Muscle of arm (tissue), 12 donors: Measurements from ENCODE around the gene AK8. TPM values are rescaled to one million over a fixed set of nuclear protein-coding genes. Genes with fewer than 3 reads are reported as not detected.

Experiments
- DNase-seq: peaks from one replicate; pipeline ENCODE4 v3.0.0-alpha.2; 2013
- polyA plus RNA-seq, 12 donors: library from polyadenylated mRNA; unstranded; fragments of 120-200 nt; gene quantifications; one replicate each; pipeline ENCODE4 v1.2.1, GENCODE V29; 2013; ENCODE audit not compliant: insufficient read length in 12 of 12

Gene AK8
- polyA plus RNA-seq, 12 donors = 0.22 to 1.6 (median 0.45) TPM; not detected in 2

DNA sequence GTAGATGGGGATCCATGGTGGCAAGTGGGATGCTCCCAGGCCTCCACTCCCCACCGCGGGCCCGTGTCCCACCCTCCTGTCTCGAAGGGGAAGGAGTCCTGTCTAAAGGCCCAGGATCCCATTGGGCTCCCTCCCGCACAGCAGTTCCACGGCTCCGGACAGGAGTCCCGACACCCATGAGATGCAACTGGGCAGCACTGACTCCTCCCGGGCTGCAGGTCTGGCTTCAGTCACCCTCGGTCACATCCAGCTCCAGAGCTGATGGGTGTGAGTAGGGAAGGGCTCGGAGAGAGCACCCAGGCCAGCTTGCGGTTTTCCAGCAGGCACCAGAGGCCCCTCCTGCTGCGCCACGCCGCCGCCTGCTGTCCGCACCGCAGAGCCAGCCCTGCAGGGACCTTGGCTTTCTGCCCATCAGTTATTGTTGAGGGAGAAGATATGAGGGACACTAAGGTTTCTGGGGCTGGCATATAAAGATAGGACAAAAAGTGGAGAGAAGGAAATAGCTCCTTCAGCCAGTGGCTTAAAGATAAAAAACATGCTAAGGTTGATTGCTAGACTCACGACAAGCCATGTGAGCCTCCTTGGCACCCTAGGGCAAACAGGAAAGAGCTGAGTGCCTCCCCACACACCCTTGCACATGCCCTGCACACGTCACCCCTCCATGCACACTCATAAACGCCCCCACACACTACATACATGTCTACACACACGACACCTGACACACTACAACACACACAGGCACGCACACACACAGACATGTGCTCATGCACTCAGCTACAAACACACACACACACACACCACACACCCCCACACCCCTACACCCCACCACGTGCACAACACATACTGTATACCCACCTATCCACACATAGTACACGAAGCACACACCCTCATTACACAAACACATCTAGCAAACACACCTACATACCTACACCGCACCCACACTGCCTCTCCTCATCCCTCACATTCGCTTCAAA, 79.0 kb downstream of the AK8 start:
- no peak for DNase-seq

DNA sequence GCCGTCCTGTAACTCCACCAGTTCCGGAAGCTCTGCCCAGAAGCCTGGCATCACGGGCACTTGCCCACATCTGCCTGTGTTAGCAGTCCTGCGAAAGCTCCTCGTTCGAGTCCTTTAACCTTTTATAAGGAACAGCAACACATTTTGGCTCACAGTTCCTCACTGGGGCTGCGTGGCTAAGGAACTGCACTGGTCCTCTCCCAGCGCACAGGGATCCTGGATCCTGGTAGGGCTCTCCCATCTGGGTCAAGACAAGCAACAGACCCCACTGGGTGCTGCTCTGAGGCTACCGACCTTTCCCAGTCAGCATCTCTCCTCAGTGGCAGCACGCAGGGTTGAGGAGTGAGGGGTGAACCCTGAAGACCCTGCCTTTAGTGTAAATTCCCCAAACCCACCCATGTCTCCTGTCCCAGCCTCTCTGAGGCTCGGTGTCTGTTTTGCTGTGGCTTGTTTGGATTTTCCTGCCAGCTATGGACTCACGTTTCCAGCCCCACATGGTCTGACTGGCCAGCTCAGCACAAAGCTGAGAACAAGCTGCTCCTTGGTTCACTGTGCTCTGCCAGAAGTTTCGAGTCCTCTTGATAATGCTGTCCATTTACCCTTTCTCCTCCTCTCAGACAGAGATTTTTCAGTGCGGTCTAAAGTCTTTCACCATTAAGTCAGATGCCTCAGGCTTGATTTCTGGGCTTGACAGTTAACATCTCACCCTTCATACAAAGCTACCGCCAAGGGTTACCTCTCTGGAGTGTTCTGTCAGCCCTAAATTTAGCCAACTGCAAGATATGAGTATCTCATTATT, 80.0 kb downstream of the AK8 start:
- no peak for DNase-seq

DNA sequence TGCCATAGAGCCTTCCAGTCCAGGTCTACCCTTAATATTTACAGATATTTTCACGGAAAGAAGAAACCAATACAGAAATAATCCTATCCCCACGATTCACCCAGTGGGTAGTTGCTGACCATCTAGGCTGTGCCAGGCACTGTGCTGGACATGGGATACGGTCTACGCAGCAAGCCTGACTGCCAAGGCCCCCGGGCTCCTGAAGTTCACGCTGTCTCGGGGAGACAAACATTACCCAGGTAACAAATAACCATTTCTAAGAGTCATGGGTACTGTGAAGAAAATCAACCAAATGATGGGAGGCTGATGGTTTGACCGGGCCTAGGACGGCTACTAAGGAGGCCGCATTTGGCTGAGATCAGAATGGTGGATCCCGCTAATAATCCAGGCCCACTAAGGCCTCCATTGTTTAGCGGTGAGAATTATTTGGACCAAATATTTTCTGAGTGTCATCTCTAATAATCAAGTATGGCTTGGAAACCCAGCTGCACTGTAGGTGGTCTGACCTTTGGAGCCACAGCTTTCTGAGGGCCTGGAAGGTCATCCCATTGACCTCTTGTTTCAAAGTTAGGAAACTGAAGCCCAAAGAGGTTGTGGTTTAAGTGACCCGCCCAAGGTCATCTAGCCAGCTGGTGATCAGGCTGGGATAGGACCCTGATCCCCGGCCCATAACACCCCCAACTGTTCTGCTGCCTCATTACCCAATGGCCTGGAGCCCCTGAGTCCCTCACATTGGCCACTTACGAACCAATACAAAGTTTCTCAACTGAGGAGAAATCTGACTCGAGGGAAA, 82.4 kb downstream of the AK8 start:
- DNase-seq = no peak

DNA sequence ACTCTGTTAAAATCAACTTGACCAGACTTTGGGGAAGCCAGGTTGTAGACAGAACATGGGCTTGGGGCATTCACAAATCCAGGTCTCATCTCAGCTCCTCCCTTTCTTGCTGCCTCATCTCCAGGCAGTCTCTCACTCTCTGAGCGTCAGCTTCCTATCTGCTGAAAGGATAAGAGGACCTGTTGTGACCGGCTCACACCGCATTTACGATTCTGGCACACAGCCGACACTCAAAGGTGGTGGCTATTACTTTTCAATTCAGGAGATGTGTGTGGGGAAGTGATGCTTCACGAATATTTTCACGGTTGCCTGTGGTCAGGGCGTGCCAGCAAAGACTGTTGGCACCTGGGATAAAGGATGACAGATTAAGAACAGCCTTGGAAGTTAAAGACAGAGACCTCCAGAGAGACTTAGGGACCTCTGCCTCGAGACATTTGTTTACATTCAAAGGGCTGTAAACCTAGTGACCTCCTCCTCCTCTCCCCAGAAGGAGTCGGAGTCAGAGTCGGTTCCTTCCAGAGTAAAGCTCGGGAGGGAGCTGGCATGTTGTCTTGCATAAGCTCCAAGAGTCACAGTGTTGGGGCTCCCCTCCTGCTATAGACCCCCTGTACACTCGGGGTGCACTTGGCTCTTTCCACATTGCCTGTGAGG, 83.2 kb downstream of the AK8 start:
- no peak for DNase-seq

DNA sequence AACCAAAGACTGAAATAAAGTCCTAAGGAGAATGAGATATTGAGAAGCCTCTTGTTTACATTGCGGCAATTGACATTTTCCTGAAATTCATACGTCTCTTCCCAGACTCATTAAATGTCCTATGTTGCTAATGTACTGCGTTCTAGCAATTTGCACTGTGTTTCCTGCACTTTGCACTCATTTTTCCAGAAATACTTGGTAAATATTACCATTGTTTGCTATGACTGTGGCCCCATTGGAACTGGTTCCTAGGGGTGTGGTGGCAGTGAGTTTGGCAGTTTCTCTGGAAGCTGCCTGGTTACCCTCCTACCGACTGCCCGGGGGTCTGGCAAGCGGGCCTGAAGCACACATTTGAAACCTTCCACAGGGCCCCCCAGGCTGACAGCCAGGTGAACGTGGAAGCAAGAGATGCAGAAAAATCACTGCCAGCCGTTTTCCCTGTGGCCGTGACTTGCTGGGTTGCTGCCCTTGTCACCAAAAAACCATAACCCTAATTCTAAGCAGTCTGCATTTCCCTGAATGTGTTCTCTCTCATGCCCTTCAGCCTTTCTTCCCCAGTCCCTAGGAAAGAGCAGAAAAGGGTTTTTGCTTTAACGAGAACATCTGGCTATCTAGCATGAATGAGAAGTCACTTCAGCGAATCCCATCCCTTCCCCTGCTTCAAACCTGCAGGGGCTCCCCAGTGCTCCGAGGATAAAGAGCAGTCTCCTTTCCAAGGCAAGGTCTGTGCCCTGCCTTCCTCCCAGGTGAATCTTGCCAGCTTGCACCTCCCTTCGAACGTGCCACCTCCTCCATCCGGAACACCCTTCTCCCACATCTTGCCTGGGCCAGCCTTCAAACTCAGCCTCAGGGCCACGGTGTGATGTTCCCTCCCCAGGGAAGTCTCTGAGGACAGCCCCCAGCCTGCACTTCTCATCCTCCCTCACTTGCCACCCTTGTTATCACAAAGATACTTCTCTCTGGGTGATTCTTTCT, 84.2 kb downstream of the AK8 start:
- DNase-seq = no peak

DNA sequence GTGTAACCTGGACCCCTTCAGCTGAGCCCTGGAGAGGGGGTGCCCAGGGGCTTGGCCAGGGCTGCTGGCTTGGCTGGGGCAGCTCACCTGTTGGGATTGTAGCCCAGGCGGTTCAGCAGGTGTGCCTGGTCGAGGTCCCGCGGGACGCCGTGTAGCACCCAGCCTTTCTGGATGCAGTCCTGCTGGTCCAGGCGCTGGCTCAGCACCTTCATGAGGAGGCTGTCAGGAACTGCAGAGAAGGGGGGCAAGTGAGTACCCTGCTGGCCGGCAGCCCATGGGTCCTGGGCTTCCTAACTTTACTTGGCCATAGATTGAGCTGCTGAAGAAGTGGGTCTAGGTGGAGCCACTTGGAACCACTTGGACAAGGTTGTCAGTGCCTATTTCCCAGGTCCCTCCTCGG, 85.5 kb downstream of the AK8 start:
- DNase-seq = no peak

DNA sequence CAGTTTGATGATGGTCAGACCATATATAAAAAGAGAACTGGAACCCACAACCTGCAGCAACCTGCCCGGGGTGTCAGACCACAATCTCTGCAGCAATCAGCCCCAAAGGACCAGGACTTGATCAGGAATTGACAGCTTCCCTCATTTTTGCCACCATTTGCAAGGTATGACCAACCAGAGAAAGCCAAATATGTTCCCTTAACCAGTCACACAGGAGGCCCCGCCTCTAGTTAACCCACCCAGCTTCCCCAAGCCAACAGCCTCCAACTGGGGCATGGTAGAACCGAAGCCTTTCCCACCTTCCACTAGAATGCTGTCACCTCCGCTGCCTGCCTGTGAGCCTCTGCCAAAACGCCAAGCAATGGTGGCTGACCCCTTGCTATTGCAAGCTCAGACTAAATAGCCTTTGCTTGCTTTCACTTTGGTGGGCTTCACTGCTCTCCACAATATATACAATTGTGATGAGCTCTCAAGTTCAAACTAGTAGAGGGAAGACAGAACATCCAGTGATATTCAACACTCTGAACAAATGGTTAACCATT, 86.3 kb downstream of the AK8 start:
- no peak for DNase-seq

DNA sequence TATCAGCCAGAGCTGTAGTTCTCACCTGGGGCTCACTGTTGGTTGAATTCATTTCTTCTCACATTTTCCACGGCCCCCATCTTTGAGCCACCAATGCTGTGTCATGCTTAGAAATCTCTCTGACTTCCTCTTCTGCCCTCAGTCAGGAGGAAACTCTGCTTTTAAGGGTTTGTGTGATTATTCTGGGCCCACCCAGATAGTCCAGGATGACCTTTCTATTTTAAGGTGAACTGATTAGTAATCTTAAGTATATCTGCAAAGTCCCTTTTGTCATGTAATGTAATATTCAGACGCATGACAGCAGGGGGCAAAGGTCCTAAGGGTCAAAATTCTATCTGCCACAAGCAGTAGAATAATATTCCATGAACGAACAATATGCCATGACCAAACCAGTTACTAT, 88.4 kb downstream of the AK8 start:
- DNase-seq = no peak

DNA sequence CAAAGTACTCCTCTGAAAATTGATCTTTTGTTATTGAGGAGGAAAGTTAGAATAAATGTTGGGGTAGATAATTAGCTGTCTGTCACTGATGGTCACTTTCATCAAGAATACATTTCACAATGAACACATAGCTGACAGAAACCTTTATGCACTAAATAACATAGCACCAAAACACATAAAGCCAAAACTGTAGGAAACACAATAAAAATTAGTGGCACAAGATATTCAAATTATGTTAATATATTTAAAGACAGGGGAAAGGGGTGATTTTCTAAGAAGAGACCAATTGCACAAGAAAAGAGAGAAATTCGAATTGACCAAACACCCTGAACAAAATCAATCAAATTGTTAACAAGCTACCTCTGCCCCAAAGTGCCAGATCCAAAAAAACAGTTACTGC, 89.7 kb downstream of the AK8 start:
- DNase-seq = no peak

DNA sequence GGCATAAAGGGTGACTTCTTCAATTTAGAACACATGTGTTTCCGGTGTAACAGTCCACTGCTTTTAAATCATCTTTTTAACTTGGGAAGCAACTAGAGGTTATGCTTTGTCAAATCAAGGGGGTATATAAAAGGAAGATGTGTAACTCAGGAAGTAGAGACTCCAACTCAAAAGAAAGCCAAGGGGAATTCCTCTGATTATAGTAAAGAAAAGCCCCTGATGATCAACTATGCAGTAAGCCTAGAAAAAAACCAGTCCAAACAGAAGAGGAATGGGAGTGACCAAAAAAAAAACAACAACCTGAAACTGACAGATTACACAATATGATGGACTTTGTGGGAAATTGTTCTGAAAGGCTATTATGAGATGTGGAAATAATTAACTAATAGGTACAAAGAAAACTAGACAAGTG, 90.3 kb downstream of the AK8 start:
- DNase-seq = no peak

DNA sequence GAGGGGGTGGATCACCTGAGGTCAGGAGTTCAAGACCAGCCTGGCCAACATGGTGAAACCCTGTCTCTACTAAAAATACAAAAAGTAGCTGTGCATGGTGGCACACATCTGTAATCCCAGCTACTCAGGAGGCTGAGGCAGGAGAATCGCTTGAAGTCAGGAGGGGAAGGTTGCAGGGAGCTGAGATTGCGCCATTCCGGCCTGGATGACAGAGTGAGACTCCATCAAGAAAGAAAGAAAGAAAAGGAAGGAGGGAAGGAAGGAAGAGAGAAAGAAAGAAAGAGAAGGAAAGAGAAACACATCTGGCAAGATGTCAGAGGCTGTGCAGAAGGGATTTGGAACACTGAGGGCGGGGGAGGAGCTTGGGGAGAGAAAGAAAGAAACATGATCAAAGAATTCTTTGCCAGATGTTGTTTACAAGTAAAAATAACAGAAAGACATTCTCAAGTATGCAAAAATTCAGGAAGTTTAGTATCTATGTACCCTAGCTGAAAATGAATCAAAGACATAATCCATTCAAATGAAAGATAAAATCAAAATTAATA, 93.7 kb downstream of the AK8 start:
- no peak for DNase-seq

DNA sequence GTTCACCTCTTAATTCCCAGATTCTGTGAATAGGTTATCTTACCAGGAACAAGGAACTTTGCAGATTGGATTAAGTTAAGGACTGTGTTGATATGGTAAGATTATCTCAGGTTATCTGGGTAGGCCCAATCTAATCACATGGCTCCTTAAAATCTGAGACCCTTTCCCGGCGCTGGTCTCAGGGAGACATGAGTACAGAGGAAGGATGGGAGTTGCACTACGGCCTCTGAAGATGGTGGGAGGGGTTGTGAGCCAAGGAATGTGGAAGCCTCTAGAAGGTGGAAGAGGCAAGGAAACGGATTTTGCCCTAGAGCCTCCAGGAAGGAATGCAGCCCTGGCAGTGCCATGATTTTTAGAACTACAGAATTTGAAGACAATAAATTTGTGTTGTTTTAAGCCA, 95.1 kb downstream of the AK8 start:
- no peak for DNase-seq

DNA sequence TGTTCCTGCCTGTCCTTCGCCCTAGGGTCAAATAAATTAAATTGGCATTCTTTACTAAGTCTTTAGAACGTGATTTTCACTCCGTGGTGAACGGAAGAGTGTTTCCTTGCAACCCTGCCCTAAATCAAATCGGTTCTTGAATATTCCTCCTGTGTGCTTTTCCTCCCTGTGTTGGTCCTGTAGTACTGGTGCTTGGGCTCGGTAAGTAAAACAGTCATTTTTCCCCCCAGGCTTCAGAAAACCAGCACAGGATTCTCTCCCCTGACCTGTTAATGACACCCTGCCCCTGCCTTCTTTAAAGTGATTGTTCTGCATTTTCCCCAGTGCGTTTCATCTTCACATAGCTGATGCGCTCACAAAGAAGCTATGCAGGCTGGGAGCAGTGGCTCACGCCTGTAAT, 96.0 kb downstream of the AK8 start:
- no peak for DNase-seq

DNA sequence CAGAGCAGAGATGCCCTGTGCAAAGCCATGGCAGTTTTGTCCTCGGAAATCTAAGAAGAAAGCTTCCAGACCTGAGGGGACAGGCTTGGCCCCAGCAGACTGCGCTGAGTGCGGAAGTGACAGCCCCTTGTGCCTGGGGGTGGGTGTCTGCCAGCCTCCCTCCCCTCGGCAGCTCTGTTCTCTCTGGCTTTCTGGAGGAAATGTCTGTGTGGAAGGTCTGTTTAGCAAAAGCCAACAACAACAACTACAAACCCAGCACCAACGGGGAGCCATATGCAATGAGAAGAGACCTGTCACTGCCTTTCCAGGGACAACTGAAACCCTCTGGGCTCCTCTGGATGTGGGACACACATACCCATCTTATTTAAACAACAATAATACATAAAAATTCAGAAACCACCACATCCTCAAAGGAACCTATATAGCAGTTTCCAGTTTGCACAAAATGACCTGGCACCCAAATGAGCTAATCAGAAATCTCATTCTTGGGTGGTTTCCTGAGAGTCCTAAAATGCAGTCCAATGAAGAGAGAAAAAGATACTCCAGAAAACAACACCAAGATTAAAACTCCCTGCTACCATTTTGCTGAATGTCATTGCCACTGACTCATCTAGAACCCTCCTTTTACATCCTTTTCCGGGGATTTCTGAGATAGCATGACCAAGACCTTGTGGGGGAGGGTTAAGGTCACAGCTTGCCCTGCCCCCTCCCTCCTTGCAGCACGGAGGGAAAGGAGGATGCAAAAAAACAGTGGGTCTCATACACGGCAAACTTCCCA, 97.7 kb downstream of the AK8 start:
- DNase-seq = no peak

DNA sequence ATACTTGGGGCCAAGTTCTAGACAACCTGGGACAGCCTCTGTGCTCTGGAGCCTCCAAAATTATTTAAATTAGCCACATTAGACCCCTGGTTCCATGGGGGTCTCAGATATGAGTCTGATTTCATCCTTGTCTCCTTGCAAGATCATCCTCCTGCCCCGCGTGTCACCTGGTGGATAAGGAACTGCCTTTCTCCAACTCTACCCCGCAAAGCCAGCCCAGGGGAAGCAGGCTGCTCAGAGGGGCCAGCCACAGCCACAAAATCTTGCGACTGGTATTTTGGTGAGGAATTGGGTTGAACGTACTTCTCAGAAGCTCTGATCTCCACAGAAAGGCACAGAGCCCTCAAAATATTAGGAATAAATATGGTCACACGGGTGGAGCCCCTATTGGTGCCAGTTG, 101.2 kb downstream of the AK8 start:
- DNase-seq = no peak

DNA sequence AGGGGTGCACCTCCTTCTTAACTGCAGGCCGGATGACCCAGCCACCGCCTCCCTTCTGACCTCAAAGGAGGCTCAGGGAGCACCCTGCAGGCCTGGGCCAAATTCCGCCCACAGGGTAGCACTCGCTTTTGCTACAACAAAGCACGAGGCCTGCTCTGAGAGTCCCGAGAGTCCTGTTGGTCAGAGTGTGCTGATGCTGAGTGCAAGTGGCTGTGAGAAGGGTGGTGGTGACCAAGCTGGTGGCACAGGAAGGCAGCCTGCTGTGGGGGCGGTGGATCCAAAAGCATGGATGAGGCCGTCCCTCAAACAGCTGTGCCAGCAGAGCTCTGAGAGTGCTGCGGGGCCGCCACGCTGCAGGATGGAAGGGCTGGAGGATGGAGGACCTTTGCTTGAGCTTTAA, 101.8 kb downstream of the AK8 start:
- DNase-seq = no peak

DNA sequence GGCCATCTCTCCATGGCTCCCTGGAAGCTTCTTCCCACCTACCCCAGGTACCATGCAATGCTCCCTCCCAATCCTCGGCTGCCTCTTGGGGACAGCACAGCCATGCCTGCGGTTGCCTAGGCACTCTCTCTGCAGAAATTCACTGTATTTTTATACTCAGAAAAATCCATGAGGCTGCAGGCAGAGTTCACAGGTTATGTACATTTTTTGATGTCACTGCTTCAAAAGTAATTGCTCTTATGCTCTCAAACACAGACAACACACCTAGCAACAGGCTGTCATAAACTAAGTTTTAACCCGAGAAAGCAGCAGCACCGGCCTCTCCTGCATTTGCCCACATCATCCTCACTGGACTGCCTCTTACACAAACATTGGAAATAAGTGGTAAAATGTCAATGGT, 102.4 kb downstream of the AK8 start:
- no peak for DNase-seq

DNA sequence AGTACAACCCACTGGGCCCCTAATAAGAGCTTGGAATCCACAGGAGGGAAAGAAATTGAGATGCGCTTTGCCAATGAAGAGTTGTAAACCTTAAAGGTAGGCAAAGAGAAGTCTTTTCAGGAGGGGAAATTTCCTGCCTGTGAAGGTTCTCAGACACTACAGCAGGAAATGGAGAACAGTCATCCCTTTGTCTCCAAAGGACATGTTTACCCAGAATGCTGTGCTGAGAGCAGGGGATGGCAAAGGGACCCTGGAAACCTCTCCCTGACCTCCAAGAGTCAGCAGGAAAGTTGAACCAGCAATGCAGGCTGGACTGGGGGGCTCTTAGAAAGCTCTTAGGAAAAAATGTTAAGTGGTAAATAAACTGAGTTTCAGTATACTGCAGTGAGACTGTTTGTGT, 103.2 kb downstream of the AK8 start:
- DNase-seq = no peak

DNA sequence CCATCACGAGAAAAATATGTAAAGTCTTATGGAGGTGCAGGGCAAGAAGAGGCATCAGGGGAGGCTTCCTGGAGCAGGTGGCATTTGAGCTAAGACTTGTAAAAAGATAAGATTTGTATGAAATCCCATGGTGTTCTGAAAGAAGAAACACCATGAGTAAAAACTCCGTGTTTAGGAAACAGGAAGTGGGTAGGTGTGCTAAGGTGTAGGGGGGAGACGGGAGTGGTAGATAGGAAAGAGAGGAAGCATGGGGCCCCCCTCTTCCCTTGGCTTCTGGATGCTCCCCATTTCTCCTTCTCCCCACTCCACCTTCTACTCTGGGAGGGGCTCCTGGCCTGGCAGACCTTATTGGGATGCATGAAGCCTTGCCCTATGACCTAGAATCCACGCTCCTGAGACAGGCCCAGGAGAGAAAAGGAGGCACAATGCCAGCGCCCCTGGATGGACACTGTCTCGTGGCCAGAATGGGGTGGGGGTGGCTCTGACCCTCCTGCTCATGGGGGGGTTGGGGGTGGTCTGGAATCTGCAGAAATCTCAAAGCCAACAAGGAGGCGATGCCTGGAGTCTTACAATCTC, 104.2 kb downstream of the AK8 start:
- no peak for DNase-seq
